ENCODE data around the gene NCKAP5. TPM values are rescaled to one million over a fixed set of nuclear protein-coding genes. Genes with fewer than 3 reads are reported as not detected.

The NCKAP5 gene
- total and polyA plus RNA-seq, 2 donors (not counting 1 experiment from before 2014, with no cell fraction given) = not detected

DNA sequence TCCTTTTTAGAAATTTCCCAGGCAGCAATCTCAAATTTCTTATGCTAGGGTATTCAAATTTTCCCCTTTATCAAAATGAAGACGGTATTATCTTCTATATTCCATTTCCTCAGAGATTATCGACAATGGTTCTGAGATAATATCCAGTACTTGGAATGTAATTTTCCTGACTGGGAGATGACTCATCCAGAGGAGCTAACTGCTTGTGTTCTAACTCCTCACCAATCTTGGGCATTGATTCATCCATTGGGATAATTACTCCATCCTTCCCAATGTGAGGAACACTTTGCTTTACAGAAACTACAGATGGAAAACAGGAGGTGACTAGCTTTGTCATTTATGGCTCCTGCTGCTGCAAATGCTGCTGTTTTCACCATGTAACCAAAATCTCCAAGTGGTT lies 658.8 kb downstream of the NCKAP5 start:
- Mint-ChIP-seq H3K9me3 (ENCODE audit: insufficient read depth) (peaks cover 2% of the 10 kb centered on the region), H3K27ac (no peak overlapping the region), H3K27me3 (no peaks in the 10 kb centered on the region), H3K4me3 (no peak overlapping the region), H3K4me1 (no peaks in the 10 kb centered on the region)
- no peak for ATAC-seq (ENCODE audit: low read depth)
- DNase-seq = no peak
- intact Hi-C loops (cut with micrococcal nuclease) = no loop called here
- POLR2A ChIA-PET = no interaction called here
- no peaks in the 10 kb centered on the region for H3K4me1 ChIP-seq (ENCODE audit: control insufficient read depth in 2 of 2, insufficient read depth in 2 of 2, low read length in 2 of 2)
- H3K36me3 ChIP-seq (replicated peaks in 1 of 2; ENCODE audit: control extremely low read depth in 1 of 2, control insufficient read depth in 1 of 2, extremely low read depth in 1 of 2, insufficient read depth in 2 of 2, low read length in 1 of 2) = no peaks in the 10 kb centered on the region
- H3K4me3 ChIP-seq (ENCODE audit: control extremely low read depth in 1 of 5, extremely low read depth in 1 of 5, insufficient read depth in 1 of 5, low read depth in 2 of 5, low read length in 4 of 5) = no peak overlapping the region
- H3K9me3 ChIP-seq (ENCODE audit: control extremely low read depth in 1 of 3, control insufficient read depth in 2 of 3, insufficient read depth in 1 of 3, low read length in 2 of 3) = peaks cover 0 to 1% (median 0%) of the 10 kb centered on the region in 3 donors
- no peaks in the 10 kb centered on the region for H3K79me2 ChIP-seq (ENCODE audit: control insufficient read depth, insufficient read depth, low read length)
- WGBS (ENCODE audit: insufficient coverage) = no CpG with 5 or more reads among the region's 2 CpGs
- CTCF ChIA-PET = no interaction called here
- no peak overlapping the region for H2AFZ ChIP-seq (ENCODE audit: insufficient read depth, low read depth, low read length, poor library complexity, severe bottlenecking)
- H3K27ac ChIP-seq (ENCODE audit: low read length in 2 of 2) = no peak overlapping the region
- H3K4me2 ChIP-seq (replicated peaks; ENCODE audit: low read depth, low read length, poor library complexity, severe bottlenecking) = no peak overlapping the region
- no peaks in the 10 kb centered on the region for H3K27me3 ChIP-seq (replicated peaks in 1 of 4; ENCODE audit: control extremely low read depth in 1 of 4, control insufficient read depth in 3 of 4, insufficient read depth in 4 of 4, low read length in 3 of 4)
- H3K9ac ChIP-seq (ENCODE audit: low read length) = no peak overlapping the region
- H4K20me1 ChIP-seq (ENCODE audit: control insufficient read depth, insufficient read depth, low read length, poor library complexity, severe bottlenecking) = no peaks in the 10 kb centered on the region
- TF ChIP-seq EZH2 (IDR thresholded peaks at IDR 0.05; ENCODE audit: borderline replicate concordance, insufficient read depth, low read depth, low read length, poor library complexity, severe bottlenecking) (no peak), CTCF (IDR thresholded peaks at IDR 0.05) (no peak)

DNA sequence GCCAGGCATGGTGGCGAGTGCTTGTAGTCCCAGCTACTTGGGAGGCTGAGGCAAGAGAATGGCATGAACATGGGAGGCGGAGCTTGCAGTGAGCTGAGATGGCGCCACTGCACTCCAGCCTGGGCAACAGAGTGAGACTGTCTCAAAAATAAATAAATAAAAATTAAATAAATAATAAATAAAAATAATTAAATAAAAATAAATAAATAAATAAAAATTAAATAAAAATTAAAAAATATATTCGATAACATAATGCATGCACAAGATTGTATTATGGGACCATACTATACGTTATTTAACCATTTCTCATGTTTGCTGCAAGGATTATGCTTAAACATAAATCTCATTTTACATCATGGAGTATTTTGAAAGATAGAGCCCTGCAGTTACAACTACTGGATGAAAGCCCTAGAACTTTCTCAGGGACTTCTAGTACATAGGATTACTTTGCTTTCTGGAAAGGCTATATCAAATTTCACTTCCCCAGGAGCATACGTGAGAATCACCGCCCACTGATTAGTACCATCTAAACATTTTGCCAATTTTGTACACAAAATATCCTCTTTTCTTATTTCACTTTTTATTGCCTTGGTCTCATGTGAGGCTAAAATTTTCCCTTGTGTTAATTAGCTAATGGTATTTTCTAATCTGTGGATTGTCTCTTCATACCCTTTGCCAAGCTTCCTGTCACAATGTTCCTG lies 664.0 kb downstream of the NCKAP5 start:
- H3K9me3 ChIP-seq (ENCODE audit: control extremely low read depth in 1 of 3, control insufficient read depth in 2 of 3, insufficient read depth in 1 of 3, low read length in 2 of 3) = no peaks in the 10 kb centered on the region
- no peak overlapping the region for H3K4me2 ChIP-seq (replicated peaks; ENCODE audit: low read depth, low read length, poor library complexity, severe bottlenecking)
- no peak for ATAC-seq (ENCODE audit: low read depth)
- ChIA-PET POLR2A (no interaction called here), CTCF (no interaction called here)
- Mint-ChIP-seq H3K9me3 (ENCODE audit: insufficient read depth) (peaks cover under 1% of the 10 kb centered on the region), H3K27ac (no peak overlapping the region), H3K27me3 (no peaks in the 10 kb centered on the region), H3K4me3 (no peak overlapping the region), H3K4me1 (no peaks in the 10 kb centered on the region)
- TF ChIP-seq CTCF (IDR thresholded peaks at IDR 0.05) = no peak
- no peak for TF ChIP-seq EZH2 (IDR thresholded peaks at IDR 0.05; ENCODE audit: borderline replicate concordance, insufficient read depth, low read depth, low read length, poor library complexity, severe bottlenecking)
- no peaks in the 10 kb centered on the region for H3K36me3 ChIP-seq (replicated peaks in 1 of 2; ENCODE audit: control extremely low read depth in 1 of 2, control insufficient read depth in 1 of 2, extremely low read depth in 1 of 2, insufficient read depth in 2 of 2, low read length in 1 of 2)
- no peak overlapping the region for H3K4me3 ChIP-seq (ENCODE audit: control extremely low read depth in 1 of 5, extremely low read depth in 1 of 5, insufficient read depth in 1 of 5, low read depth in 2 of 5, low read length in 4 of 5)
- no peak for DNase-seq
- WGBS (ENCODE audit: insufficient coverage) = no CpG with 5 or more reads among the region's 7 CpGs
- no peaks in the 10 kb centered on the region for H3K79me2 ChIP-seq (ENCODE audit: control insufficient read depth, insufficient read depth, low read length)
- H3K4me1 ChIP-seq (ENCODE audit: control insufficient read depth in 2 of 2, insufficient read depth in 2 of 2, low read length in 2 of 2) = no peaks in the 10 kb centered on the region
- no peak overlapping the region for H3K27ac ChIP-seq (ENCODE audit: low read length in 2 of 2)
- H2AFZ ChIP-seq (ENCODE audit: insufficient read depth, low read depth, low read length, poor library complexity, severe bottlenecking) = no peak overlapping the region
- intact Hi-C loops (cut with micrococcal nuclease) = no loop called here
- no peaks in the 10 kb centered on the region for H4K20me1 ChIP-seq (ENCODE audit: control insufficient read depth, insufficient read depth, low read length, poor library complexity, severe bottlenecking)
- no peaks in the 10 kb centered on the region for H3K27me3 ChIP-seq (replicated peaks in 1 of 4; ENCODE audit: control extremely low read depth in 1 of 4, control insufficient read depth in 3 of 4, insufficient read depth in 4 of 4, low read length in 3 of 4)
- no peak overlapping the region for H3K9ac ChIP-seq (ENCODE audit: low read length)
